Measurements from ENCODE around the gene GOLGA6L26. TPM values are rescaled to one million over a fixed set of nuclear protein-coding genes. Genes with fewer than 3 reads are reported as not detected.
"Not testable (repeated sequence)": the region's sequence is repeated elsewhere in the genome, so short reads cannot be mapped to it uniquely, and the experiment has no call there.

The GOLGA6L26 gene
- total and polyA plus RNA-seq, 2 experiments from 2014 or later, result not detected

DNA sequence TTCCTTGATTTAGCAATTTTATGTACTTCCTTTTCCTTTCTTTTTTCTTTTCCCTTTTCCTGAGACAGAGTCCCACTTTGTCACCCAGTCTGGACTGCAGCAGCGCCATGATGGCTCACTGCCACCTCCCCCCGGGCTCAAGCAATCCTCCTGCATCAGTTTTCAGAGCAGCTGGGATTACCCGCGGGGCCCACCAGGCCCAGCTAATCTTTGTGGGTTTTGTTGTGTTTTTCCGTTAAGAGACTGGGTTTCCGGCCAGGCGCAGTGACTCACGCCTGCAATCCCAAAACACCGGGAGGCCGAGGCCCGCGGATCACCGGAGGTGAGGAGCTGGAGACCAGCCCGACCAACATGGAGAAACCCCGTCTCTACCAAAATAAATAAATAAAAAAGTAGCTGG is 38.3 kb upstream of the GOLGA6L26 start:
- no peaks in the 10 kb centered on the region for H3K36me3 ChIP-seq (ENCODE audit: low read depth)
- in situ Hi-C loops (cut with MboI), result no loop called here
- 71 to 76% methylated on average over 15 of the region's 15 CpGs for WGBS, 2 experiments (ENCODE audit: low coverage in 1 of 2, low lambda C conversion rate in 2 of 2, missing lambda C conversion rate in 2 of 2)
- TF ChIP-seq EZH2 (IDR thresholded peaks at IDR 0.05; ENCODE audit: insufficient read depth, poor library complexity, severe bottlenecking) (no peak), EZH2phosphoT487 (IDR thresholded peaks at IDR 0.05; ENCODE audit: insufficient read depth, low read depth) (no peak)
- no peak overlapping the region for H3K27ac ChIP-seq
- no peak for DNase-seq
- H3K9ac ChIP-seq, result no peak overlapping the region
- no peaks in the 10 kb centered on the region for H4K20me1 ChIP-seq (ENCODE audit: insufficient read depth)
- no peaks in the 10 kb centered on the region for H3K79me2 ChIP-seq (ENCODE audit: insufficient read depth)
- H3K4me1 ChIP-seq (ENCODE audit: insufficient read depth), result no peaks in the 10 kb centered on the region
- no peaks in the 10 kb centered on the region for H3K9me3 ChIP-seq (ENCODE audit: low read depth)
- no peaks in the 10 kb centered on the region for H3F3A ChIP-seq (ENCODE audit: insufficient read depth)
- H3K27me3 ChIP-seq (replicated peaks; ENCODE audit: insufficient read depth), result 0 out of 2 replicates have a peak, but pooled peaks cover 5% of the 10 kb centered on the region
- H3K4me3 ChIP-seq, result no peak overlapping the region
- no peak overlapping the region for H2AFZ ChIP-seq
- no peak overlapping the region for H3K4me2 ChIP-seq (ENCODE audit: unreplicated experiment)
- no peaks in the 10 kb centered on the region for H3K9me2 ChIP-seq (ENCODE audit: insufficient read depth)

- H3K79me2 ChIP-seq (ENCODE audit: insufficient read depth); H3K9me2 ChIP-seq (ENCODE audit: insufficient read depth); H3K4me3 ChIP-seq; H2AFZ ChIP-seq; H3K9ac ChIP-seq; H3K36me3 ChIP-seq (ENCODE audit: low read depth); H3F3A ChIP-seq (ENCODE audit: insufficient read depth); H3K27me3 ChIP-seq (replicated peaks; ENCODE audit: insufficient read depth); H4K20me1 ChIP-seq (ENCODE audit: insufficient read depth); in situ Hi-C loops (cut with MboI); H3K27ac ChIP-seq; DNase-seq; H3K4me2 ChIP-seq (ENCODE audit: unreplicated experiment); H3K4me1 ChIP-seq (ENCODE audit: insufficient read depth); H3K9me3 ChIP-seq (ENCODE audit: low read depth): not testable (repeated sequence)
- 29 to 31% methylated on average over 3 of the region's 3 CpGs for WGBS, 2 experiments (ENCODE audit: low coverage in 1 of 2, low lambda C conversion rate in 2 of 2, missing lambda C conversion rate in 2 of 2)
Observed at GRCh38 chr15:23371868-23372267, 37.9 kb upstream of the GOLGA6L26 start.

DNA sequence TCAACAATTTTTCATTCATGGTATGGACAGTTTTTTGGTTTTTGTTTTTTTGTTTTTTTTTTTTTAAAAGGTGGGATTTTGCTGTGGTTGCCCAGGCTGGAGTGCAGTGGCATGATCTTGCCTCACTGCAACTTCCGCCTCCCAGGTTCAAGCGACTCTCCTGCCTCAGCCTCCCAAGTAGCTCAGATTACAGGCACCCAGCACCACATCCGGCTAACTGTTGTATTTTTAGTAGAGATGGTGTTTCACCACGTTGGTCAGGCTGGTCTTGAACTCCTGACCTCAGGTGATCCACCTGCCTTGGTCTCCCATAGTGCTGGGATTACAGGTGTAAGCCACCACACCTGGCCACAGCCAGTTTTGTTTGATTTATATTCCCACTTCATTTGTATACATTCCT is 37.1 kb upstream of the GOLGA6L26 start:
- WGBS, 2 experiments (ENCODE audit: low coverage in 1 of 2, low lambda C conversion rate in 2 of 2, missing lambda C conversion rate in 2 of 2), result 44 to 46% methylated on average over 4 of the region's 4 CpGs
- H3K4me3 ChIP-seq; H3K9me3 ChIP-seq (ENCODE audit: low read depth); H3K9ac ChIP-seq; H3K79me2 ChIP-seq (ENCODE audit: insufficient read depth); H3K4me1 ChIP-seq (ENCODE audit: insufficient read depth); DNase-seq; in situ Hi-C loops (cut with MboI); H3K9me2 ChIP-seq (ENCODE audit: insufficient read depth); H3K4me2 ChIP-seq (ENCODE audit: unreplicated experiment); H3K36me3 ChIP-seq (ENCODE audit: low read depth); H3K27me3 ChIP-seq (replicated peaks; ENCODE audit: insufficient read depth); H4K20me1 ChIP-seq (ENCODE audit: insufficient read depth); H3K27ac ChIP-seq; H3F3A ChIP-seq (ENCODE audit: insufficient read depth); H2AFZ ChIP-seq: not testable (repeated sequence)

- H3F3A ChIP-seq (ENCODE audit: insufficient read depth), result no peaks in the 10 kb centered on the region
- in situ Hi-C loops (cut with MboI), result no loop called here
- H3K4me1 ChIP-seq (ENCODE audit: insufficient read depth), result no peaks in the 10 kb centered on the region
- H3K9me3 ChIP-seq (ENCODE audit: low read depth), result no peaks in the 10 kb centered on the region
- WGBS, 2 experiments (ENCODE audit: low coverage in 1 of 2, low lambda C conversion rate in 2 of 2, missing lambda C conversion rate in 2 of 2), result 15 to 20% methylated on average over 2 of the region's 2 CpGs
- no peak overlapping the region for H3K9ac ChIP-seq
- 0 out of 2 replicates have a peak, but pooled peaks cover 5% of the 10 kb centered on the region for H3K27me3 ChIP-seq (replicated peaks; ENCODE audit: insufficient read depth)
- no peak for TF ChIP-seq EZH2 (IDR thresholded peaks at IDR 0.05; ENCODE audit: insufficient read depth, poor library complexity, severe bottlenecking)
- no peak for TF ChIP-seq EZH2phosphoT487 (IDR thresholded peaks at IDR 0.05; ENCODE audit: insufficient read depth, low read depth)
- no peak overlapping the region for H3K4me3 ChIP-seq
- H3K79me2 ChIP-seq (ENCODE audit: insufficient read depth), result no peaks in the 10 kb centered on the region
- H2AFZ ChIP-seq, result no peak overlapping the region
- DNase-seq, result no peak
- no peak overlapping the region for H3K27ac ChIP-seq
- no peaks in the 10 kb centered on the region for H3K36me3 ChIP-seq (ENCODE audit: low read depth)
- H3K4me2 ChIP-seq (ENCODE audit: unreplicated experiment), result no peak overlapping the region
- no peaks in the 10 kb centered on the region for H3K9me2 ChIP-seq (ENCODE audit: insufficient read depth)
- no peaks in the 10 kb centered on the region for H4K20me1 ChIP-seq (ENCODE audit: insufficient read depth)
Observed at GRCh38 chr15:23370578-23370977, 36.6 kb upstream of the GOLGA6L26 start.

- H2AFZ ChIP-seq; H3K36me3 ChIP-seq (ENCODE audit: low read depth); H3K9ac ChIP-seq; H3K4me1 ChIP-seq (ENCODE audit: insufficient read depth); H3K27ac ChIP-seq; in situ Hi-C loops (cut with MboI); H3K27me3 ChIP-seq (replicated peaks; ENCODE audit: insufficient read depth); H4K20me1 ChIP-seq (ENCODE audit: insufficient read depth); H3K9me3 ChIP-seq (ENCODE audit: low read depth); H3K79me2 ChIP-seq (ENCODE audit: insufficient read depth); H3K4me2 ChIP-seq (ENCODE audit: unreplicated experiment); H3F3A ChIP-seq (ENCODE audit: insufficient read depth); H3K9me2 ChIP-seq (ENCODE audit: insufficient read depth); H3K4me3 ChIP-seq; DNase-seq: not testable (repeated sequence)
- WGBS, 2 experiments (ENCODE audit: low coverage in 1 of 2, low lambda C conversion rate in 2 of 2, missing lambda C conversion rate in 2 of 2), result 48 to 59% methylated on average over 6 to 7 of the region's 9 CpGs
Observed at GRCh38 chr15:23364261-23364660, 30.3 kb upstream of the GOLGA6L26 start.

DNA sequence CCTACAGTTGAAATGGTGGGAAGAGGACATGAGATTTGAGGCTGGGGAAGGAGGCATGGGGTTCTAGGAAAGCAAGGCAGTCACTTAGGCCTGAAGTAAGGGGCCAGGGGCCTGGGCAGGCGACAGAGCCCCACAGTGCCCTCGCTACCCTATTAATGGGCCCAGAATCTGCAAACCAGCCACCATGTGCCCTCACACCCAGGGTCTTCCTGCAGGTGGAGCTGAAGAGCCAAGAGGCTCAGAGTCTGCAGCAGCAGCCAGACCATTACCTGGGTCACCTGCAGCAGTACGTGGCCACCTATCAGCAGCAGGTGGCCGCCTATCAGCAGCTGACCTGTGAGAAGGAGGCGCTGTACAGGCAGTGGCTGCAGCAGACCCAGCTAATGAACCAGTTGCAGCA is 28.6 kb upstream of the GOLGA6L26 start:
- DNase-seq; in situ Hi-C loops (cut with MboI); H3F3A ChIP-seq (ENCODE audit: insufficient read depth); H3K4me2 ChIP-seq (ENCODE audit: unreplicated experiment); H3K9me2 ChIP-seq (ENCODE audit: insufficient read depth); H3K36me3 ChIP-seq (ENCODE audit: low read depth); H3K4me1 ChIP-seq (ENCODE audit: insufficient read depth); H3K9ac ChIP-seq; H2AFZ ChIP-seq; H3K4me3 ChIP-seq; H3K27ac ChIP-seq; H3K27me3 ChIP-seq (replicated peaks; ENCODE audit: insufficient read depth); H3K79me2 ChIP-seq (ENCODE audit: insufficient read depth); H3K9me3 ChIP-seq (ENCODE audit: low read depth); H4K20me1 ChIP-seq (ENCODE audit: insufficient read depth): not testable (repeated sequence)
- WGBS, 2 experiments (ENCODE audit: low coverage in 1 of 2, low lambda C conversion rate in 2 of 2, missing lambda C conversion rate in 2 of 2), result no CpG with 5 or more reads among the region's 5 CpGs

DNA sequence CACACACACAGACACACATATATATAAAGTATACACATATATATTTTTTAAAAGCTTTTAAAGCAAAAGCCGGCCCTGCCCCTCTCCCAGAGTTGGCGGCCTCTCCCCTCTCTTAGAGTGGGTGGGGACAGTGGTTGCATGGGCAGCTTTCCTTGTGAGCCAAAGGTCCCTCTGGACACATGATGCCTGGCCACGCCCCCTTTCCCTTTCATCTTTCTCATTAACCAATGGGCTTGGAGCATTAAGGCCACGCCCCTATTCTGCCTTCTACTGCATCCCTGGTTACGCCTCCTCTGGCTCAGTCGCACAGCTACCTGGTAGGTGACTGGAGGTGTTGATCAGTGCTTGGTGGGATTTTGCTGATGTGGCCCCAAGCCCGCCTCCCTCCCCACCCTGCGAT is 20.5 kb upstream of the GOLGA6L26 start, which contains the start of gene GOLGA8S:
TSS of gene GOLGA8S (plus strand) at position 301 of the 400 bp plus-strand sequence. CDS start at position 363, 62 bp downstream.
- H4K20me1 ChIP-seq (ENCODE audit: insufficient read depth); H3K79me2 ChIP-seq (ENCODE audit: insufficient read depth); H3K9me2 ChIP-seq (ENCODE audit: insufficient read depth); H3K36me3 ChIP-seq (ENCODE audit: low read depth); H3K9me3 ChIP-seq (ENCODE audit: low read depth); H3K27ac ChIP-seq; H3K9ac ChIP-seq; H3K4me2 ChIP-seq (ENCODE audit: unreplicated experiment); H2AFZ ChIP-seq; H3F3A ChIP-seq (ENCODE audit: insufficient read depth); DNase-seq; H3K4me3 ChIP-seq; in situ Hi-C loops (cut with MboI); H3K4me1 ChIP-seq (ENCODE audit: insufficient read depth); H3K27me3 ChIP-seq (replicated peaks; ENCODE audit: insufficient read depth): not testable (repeated sequence)
- no CpG with 5 or more reads among the region's 8 CpGs for WGBS, 2 experiments (ENCODE audit: low coverage in 1 of 2, low lambda C conversion rate in 2 of 2, missing lambda C conversion rate in 2 of 2)
